AG08395 (cell line): ENCODE results near the gene BLVRB.
A peak's percentile ranks its signal among the peaks of the same experiment; 100 is the strongest.
"Not testable (repeated sequence)": the region's sequence is repeated elsewhere in the genome, so short reads cannot be mapped to it uniquely, and the experiment has no call there.

Experiments used
- DNase-seq: peaks from one replicate; pipeline ENCODE4 v3.0.0; 2012; ENCODE audit warnings: mixed read lengths, low spot score

Gene BLVRB

DNA sequence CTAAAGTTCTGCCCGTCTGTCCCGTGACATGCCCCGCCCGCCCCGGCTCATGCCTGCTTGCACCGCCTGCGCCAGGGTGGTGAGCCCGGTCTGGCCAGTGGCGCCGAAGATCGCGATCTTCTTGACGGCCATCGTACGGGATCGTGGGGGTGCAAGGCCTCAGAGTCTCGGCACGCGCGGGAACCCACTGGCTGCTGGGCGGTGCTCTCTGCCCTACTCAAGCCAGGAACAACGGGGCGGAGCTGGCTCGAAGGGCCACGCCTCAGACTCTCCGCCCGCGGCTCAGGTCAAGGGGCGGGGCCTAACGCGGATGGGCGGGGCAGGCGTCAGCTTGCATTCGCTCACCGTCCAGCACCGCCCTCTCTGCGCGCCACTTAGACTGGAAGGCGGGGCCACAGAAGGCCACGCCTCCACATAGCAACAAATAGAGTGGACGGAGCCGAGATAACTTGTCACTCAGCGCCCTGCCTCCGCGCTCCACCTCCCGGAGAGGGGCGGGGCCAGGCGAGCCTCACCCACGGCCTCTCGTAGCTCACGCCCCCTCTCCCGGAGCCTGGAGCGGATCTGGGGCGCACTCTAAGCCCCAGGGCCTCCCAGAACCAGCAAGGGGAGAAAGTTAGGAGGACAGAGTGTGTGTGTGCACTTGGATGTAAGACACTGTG lies at the start of gene BLVRB:
Gene BLVRB (minus strand): TSS at position 189 of the 662 bp plus-strand sequence. CDS start 57 bp downstream, at position 132.
- peak; percentile 99 for DNase-seq

DNA sequence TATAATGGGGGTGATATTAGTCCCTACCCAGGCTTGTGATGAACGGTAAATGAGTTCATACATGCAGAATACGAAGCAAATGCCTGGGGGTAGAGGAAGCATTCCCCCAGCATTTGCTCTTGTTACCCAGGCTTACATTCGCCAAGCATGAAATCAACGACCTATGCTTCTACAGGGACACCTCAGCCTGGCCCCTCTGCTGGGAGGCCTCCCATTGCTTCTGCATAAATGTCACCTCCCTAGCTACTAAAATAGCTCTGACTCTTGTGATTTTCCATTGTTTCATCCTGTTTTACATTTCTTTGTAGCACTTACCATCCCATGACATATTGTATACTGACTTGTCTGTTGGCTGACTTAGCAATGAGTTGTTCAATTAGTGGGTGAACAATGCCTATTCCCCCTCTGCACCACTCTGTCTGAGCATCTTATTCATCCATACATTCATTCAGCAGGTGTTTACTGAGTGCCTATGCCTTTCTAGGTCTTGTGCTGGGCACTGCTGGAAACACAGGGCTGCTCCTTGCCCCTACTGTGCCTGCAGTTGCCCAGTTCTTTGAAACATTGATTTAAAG lies 48.3 kb upstream of the BLVRB start:
- no peak for DNase-seq

DNA sequence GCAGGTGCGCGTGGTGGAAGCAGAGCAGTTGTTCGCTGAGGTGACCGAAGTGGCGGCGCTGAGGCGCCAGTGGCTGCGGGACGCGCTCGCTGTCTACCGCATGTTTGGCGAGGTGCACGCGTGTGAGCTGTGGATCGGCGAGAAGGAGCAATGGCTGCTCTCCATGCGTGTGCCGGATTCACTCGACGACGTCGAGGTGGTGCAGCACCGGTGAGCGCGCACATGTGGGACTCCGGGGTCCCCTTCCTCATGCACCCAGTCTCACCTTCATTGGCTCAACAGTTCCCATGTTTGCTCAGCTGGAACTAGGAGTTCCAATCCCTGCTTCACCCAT lies 47.8 kb upstream of the BLVRB start:
- DNase-seq, result no peak

DNA sequence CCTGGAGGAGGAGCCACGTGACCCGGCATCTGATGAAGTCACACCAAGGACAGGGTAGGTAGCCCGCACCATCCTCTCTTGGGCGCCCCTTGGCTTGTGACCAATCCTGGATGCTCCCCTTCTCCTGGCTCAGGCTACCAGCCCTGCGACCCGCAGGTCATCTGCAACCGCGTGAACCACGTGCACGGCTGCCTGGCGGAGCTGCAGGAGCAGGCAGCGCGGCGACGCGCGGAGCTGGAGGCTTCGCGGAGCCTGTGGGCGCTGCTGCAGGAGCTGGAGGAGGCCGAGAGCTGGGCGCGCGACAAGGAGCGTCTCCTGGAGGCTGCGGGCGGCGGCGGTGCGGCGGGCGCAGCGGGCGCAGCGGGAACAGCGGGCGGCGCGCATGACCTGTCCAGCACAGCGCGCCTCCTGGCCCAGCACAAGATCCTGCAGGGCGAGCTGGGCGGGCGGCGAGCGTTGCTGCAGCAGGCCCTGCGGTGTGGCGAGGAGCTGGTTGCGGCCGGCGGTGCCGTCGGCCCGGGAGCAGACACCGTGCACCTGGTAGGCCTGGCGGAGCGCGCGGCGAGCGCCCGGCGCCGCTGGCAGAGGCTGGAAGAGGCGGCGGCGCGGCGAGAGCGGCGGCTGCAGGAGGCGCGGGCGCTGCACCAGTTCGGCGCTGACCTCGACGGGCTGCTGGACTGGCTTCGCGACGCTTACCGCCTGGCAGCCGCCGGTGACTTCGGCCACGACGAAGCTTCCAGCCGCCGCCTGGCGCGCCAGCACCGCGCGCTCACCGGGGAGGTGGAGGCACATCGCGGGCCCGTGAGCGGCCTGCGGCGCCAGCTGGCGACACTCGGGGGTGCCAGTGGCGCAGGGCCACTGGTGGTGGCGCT lies 47.2 kb upstream of the BLVRB start:
- DNase-seq, result peak; percentile 35

DNA sequence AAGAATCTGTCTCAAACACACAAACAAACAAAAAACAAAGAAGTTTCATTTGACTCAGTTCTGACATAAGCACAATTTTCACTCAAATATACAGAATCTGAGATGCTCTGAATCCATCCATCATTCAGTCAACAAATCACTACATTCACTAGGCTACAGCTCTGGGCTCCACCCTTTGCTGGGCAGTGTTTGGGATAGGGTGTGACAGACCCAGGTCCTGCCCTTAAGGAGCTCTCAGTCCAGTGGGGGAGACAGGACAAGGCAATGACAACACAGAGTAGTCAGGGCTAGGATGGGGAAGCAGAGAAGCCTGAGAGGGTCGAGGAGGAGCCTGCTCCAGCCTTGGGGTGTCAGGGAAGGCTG lies 46.5 kb upstream of the BLVRB start:
- DNase-seq, result no peak

DNA sequence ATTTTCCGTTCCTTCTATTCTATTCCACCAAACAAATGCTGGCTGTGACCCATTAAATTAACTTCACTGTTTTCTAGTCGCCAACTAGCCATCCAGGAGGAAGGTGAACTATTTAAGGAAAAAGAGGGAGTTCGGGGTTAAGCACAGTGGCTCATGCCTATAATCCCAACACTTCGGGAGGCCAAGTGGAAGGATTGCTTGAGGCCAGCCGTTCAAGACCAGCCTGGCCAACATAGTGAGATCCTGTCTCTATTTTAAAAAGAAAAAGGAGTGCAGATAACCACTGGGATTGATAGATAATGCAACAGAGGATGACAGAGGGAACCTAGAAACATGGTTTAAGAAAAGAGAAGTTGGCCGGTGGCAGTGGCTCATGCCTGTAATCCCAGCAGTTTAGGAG lies 45.9 kb upstream of the BLVRB start:
- no peak for DNase-seq

DNA sequence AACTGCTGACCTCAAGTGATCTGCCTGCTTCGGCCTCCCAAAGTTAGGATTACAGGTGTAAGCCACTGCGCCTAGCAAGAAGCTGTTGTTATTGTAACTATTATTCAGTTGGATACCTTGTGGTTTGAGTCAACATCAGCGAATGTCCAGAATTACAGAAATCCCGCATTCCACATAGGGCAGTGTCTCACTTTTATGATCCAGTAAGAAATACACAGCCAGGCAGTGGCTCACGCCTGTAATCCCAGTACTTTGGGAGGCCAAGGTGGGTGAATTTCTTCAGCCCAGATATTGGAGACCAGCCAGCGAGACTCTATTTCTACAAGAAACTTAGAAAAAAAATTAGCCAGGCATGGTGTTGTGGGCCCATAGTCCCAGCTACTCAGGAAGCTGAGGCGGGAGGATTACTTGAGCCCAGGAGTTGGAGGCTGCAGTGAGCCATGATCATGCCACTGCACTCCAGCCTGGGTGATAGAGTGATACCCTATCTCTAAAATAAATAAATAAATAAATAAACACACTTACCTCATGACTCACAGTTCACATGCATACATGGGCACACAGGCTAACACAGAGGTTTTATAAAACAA lies 45.1 kb upstream of the BLVRB start:
- DNase-seq, result no peak

DNA sequence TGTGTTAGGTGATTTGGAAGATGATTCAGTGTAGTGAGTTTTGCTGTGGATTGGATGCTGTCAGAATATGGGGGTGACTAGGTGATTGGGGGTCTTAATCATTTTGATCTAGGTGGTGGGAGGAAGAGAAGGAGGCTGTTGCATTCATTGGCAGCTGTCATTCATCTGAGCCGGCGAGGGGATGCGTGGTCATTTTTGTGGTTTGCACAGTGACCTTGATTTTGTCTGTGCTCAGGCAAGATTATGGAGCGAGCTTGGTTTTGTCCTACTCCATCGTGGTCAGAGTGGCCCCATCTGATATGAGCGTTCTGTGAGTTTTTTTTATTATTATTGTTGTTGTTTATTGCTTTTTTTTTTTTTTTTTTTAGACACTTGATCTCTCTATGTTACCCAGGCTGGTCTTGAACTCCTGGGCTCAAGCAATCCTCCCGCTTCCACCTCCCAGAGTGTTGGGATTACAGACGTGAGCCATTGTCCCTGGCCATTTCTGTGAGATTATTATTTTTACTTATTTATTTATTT lies 43.3 kb upstream of the BLVRB start:
- DNase-seq, result no peak

DNA sequence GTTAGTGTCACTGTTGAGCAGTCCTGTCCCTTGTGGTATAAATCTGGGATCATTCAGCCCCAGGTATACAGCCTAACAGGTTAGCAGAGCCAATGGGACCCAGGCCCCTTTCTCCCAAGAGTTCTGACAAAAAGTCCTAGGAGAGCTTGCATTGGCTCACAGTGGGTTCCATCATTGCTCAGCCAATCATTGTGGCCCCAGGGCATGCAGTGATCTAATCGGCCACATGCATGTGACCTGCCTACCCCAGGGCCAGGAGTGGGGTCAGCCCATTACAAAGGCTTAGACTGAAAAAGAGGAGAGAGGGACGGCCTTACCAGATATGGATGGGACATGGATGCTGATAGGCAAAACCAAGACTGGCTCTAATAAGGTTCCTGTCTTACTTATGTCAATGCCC lies 42.3 kb upstream of the BLVRB start:
- no peak for DNase-seq

DNA sequence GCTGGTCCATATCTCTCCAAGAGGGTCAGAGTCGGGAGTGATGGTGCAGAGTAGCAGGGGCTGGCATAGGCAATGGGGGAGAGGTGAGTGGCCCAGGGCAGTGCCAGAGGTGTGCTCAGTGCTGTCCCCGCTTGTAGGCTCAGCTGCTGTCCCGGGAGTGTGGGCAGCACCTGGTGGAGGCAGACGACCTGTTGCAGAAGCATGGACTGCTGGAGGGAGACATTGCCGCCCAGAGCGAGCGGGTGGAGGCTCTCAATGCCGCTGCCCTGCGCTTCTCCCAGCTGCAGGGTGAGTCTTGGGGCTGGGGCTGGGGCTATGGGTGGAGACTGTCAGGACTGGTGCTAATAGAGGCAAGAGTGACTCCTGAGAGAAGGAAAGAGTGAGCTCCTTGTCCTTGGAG lies 40.6 kb upstream of the BLVRB start:
- no peak for DNase-seq

DNA sequence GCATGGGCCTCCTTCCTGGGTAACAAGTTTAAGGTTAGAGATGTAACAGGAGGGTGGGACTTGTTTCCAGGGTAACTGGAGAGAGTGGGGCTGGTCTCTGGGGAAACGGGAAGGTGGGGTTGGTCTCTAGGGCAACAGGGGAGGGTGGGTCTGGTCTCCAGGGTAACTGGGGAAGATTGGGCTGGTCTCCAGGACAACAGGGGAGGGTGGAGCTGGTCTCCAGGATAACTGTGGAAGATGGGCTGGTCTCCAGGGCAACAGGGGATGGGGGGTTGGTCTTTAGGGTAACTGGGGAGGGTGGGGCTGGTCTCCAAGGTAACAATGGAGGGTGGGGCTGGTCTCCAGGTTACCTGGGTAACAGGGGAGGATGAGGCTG lies 37.8 kb upstream of the BLVRB start:
- DNase-seq, result no peak

DNA sequence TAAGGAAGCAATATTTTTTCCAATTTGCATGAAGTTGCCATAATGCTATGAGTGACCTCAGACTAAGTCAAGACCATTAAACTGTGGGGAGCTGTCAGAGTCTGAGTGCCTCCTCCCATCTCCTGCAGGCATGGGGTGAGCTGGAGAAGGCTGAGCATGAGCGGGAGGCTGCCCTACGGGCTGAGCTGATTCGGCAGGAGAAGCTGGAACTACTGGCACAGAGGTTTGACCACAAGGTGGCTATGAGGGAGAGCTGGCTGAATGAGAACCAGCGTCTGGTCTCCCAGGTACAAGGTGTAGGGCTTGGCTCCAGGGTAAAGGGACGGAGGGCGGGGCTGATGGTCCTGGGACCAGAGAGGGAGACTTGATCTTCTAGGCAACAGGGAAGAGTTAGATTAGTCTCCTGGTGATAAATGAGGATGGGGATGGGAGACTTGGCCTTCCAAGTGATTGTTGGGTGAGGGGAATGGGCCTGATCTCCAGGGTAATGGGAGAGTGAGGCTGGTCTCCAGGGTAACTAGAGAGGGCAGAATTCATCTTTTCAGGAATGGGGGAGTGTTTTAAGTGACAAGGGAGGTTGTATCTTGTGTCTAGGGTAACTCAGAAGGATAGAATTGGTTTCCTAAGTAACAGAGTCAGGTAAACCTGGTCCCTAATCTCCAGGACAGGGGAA lies 37.2 kb upstream of the BLVRB start:
- DNase-seq, result no peak

DNA sequence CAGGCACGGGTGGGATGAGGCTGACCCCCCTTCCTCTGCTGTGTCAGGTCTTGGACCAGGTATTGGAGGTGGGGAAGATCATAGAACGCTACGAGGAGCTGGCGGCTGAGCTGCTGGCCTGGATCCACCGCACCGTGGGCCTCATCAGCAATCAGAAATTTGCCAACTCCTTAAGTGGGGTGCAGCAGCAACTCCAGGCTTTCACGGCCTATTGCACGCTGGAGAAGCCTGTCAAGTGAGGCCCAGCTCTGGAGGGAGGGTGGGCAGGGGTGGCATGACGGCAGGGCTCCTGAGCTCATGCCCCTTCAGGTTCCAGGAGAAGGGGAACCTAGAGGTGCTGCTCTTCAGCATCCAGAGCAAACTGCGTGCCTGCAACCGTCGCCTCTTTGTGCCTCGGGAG lies 36.5 kb upstream of the BLVRB start:
- no peak for DNase-seq

DNA sequence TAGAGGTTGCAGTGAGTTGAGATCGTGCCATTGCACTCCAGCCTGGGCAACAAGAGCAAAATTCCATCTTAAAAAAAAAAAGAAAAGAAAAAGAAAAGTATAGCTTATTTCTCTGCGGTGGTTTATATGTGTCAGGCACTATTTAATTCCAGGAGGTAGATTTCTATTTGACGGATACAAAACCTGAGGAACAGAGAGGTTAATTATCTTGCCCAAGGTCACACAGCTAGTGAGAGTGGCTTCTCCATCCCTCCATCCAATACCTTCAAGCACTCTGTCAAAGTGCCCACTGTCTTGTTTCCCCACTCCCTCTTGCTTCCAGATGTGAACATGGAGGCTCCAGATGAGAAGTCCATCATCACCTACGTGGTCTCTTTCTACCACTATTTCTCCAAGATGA lies 36.1 kb upstream of the BLVRB start:
- no peak for DNase-seq

DNA sequence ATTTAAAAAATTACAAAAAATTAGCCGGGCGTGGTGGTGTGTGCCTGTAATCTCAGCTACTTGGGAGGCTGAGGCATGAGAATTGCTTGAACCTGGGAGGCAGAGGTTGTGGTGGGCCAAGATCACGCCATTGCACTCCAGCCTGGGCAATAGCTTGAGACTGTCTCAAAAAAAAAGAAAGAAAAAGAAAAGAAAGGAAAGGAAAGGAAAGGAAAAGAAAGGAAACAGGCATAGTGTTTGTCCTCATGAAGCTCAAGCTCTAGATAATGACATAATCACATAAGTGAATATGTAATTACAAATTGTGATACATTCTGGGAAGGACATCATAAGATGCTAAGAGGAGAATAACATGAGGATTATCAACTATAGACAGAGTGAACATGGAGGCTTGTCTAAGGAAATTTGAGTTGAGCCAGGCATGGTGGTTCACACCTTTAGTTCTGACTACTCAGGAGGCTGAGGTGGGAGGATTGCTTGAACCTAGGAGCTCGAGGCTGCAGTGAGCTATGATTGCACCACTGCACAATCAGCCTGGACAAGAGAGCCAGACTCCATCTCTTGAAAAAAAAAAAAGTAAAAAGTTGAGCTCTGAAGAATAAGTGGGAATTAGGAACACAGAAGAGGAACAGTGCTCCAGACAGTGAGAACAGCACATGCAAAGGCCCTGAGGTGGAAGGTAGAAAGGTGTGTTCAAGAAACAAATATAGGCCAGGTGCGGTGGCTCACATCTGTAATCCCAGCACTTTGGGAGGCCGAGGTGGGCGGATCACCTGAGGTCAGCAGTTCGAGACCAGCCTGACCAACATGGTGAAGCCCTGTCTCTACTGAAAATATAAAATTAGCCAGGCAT lies 35.4 kb upstream of the BLVRB start:
- DNase-seq, result not testable (repeated sequence)

DNA sequence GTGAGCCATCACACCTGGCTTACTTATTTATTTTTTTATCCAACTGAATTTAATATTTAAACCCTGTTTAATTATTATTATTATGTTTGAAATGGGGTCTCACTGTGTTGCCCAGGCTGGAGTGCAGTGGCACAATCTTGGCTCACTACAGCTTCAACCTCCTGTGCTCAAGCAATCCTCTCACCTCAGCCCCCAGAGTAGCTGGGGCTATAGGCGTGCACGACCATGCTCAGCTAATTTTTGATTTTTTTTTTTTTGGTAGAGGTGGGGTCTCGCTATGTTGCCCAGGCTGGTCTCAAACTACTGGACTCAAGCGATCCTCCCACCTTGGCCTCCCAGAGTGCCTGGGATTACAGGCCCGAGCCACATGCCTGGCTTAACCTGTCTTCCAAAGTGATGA lies 33.8 kb upstream of the BLVRB start:
- DNase-seq, result no peak

DNA sequence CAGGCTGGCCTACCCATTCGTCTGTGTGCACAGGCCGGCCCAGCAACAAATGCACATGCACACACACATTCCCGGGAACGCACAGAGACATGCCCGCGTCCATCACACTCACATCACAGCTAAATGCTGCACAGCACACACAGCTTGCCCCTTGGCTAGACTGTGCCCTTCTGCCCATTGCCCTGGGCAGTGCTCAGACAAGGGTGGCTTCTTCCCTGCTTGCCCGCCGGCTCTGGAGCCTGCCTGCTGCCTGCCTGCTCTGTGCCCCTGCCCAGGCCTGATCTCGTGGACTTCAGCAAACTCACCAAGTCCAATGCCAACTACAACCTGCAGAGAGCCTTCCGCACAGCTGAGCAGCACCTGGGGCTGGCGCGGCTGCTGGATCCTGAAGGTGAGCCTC lies 31.7 kb upstream of the BLVRB start:
- no peak for DNase-seq

DNA sequence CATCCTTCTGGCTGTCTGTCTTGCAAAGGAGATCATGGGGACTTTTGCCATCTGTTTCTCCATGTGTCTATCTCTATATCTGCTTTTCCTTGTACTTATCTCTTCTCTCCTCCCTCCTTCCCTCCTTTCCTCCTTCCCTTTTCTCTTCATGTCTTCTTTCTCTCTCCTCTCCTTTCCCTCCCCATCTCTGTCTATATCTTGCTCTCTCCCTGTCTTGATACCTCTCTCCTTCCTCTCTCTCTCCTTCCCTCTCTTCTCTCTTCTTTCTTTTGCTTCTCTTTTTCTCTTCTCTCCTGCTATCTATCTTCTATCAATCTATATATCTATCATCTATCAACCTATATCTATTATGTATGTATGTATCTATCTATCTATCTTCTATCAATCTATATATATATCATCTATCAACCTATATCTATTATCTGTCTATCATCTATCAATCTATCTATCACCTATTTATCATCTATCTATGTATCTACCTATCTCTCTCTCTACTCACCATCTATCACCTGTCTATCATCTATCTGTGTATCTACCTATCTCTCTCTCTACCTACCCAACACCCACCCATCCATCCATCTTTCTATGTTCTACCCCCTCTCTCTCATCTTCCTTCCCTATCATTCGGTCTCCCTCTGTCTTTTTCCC lies 28.8 kb upstream of the BLVRB start:
- no peak for DNase-seq

DNA sequence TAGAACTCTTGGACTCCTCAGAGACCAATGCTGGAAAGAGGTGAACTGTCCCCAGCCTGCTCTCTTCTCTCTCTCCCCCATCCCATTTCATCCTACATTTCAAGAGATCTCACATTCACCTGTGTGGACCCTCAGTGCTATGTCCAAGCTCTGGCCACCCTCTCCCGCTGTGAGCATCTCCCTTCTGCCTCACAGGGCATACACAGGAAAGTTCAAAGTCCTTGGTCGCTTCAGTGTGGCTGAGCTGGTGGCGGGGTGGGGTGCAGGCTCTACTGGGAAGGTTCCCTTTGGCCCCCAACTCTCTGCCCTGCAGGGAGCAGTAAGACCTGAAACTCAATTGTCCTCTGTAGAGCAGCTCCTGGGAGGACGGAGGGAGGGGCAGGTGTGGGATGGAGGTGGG lies 28.2 kb upstream of the BLVRB start:
- DNase-seq, result no peak

DNA sequence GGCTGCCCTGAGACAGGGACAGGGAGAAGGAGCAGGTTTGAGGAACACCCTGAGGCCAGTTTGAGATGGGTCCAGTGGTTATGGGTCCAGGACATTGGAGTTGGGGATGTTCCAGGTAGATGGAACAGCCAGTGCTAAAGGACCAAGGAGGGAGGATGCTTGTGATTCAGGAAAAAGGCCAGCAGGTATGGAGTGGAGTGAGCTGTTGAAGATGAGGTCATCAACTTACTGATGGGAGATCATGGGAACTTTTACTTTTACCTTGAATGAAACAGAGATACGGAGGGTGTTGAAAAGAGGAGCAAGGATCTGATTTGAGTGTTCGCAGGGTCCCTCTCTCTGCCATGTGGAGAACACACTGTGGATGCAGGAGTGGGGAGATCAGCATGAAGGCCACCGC lies 26.7 kb upstream of the BLVRB start:
- no peak for DNase-seq

DNA sequence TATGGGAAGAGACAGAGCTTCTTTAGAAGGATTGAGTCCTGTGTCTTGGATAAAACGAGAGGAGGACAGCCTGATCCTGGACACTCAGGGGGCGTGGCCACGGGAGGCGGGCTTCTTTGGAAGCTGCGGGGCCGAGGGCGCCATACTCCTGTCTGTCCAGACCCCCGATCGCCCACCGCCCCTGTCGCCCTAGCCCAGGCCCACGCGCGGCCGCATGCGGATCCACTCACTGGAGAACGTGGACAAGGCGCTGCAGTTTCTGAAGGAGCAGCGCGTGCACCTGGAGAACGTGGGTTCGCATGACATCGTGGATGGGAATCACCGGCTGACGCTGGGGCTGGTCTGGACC lies 24.3 kb upstream of the BLVRB start:
- DNase-seq, result no peak
